ENCODE measurements around the gene RHOG. TPM values are rescaled to one million over a fixed set of nuclear protein-coding genes. Genes with fewer than 3 reads are reported as not detected.

The RHOG gene
- total RNA-seq, 1 experiment from 2014 or later: 33.6 TPM

DNA sequence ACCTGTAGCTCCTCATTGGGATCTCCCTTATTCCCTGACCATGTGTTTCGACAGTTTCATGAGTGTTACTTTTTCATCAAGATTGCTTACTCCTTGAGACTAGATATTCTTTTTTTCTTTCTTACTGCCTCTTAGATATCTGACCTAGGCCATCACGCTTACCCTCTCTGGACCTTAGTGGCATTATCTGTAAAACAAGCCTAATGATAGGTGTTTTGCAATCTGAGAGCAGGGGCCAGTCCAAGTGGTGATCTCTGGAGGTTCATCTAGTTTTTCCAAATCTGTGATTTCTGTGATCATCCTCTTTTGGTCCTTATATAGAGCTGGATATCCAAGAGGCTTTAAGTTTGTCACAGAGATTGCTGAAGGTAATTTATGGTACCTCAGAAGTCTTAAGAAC lies 49.3 kb upstream of the RHOG start (continued):
- TF ChIP-seq, protein P1, sequence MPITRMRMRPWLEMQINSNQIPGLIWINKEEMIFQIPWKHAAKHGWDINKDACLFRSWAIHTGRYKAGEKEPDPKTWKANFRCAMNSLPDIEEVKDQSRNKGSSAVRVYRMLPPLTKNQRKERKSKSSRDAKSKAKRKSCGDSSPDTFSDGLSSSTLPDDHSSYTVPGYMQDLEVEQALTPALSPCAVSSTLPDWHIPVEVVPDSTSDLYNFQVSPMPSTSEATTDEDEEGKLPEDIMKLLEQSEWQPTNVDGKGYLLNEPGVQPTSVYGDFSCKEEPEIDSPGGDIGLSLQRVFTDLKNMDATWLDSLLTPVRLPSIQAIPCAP (CRISPR knock-in tag; IDR thresholded peaks at IDR 0.05): no peak
- TF ChIP-seq, protein P2, sequence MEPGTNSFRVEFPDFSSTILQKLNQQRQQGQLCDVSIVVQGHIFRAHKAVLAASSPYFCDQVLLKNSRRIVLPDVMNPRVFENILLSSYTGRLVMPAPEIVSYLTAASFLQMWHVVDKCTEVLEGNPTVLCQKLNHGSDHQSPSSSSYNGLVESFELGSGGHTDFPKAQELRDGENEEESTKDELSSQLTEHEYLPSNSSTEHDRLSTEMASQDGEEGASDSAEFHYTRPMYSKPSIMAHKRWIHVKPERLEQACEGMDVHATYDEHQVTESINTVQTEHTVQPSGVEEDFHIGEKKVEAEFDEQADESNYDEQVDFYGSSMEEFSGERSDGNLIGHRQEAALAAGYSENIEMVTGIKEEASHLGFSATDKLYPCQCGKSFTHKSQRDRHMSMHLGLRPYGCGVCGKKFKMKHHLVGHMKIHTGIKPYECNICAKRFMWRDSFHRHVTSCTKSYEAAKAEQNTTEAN (CRISPR knock-in tag; IDR thresholded peaks at IDR 0.05): no peak
- TF ChIP-seq ZNF396 (CRISPR knock-in tag; IDR thresholded peaks at IDR 0.05; ENCODE audit: borderline replicate concordance) (no peak), NFATC4 (CRISPR knock-in tag; IDR thresholded peaks at IDR 0.05) (no peak), HMGA2 (CRISPR knock-in tag; IDR thresholded peaks at IDR 0.05) (no peak), GRHL2 (CRISPR knock-in tag; IDR thresholded peaks at IDR 0.05; ENCODE audit: insufficient replicate concordance, severe bottlenecking) (no peak), ZNF416 (CRISPR knock-in tag; IDR thresholded peaks at IDR 0.05) (no peak), CBFB (CRISPR knock-in tag; IDR thresholded peaks at IDR 0.05; ENCODE audit: low read depth) (no peak)
- TF ChIP-seq, protein P3, sequence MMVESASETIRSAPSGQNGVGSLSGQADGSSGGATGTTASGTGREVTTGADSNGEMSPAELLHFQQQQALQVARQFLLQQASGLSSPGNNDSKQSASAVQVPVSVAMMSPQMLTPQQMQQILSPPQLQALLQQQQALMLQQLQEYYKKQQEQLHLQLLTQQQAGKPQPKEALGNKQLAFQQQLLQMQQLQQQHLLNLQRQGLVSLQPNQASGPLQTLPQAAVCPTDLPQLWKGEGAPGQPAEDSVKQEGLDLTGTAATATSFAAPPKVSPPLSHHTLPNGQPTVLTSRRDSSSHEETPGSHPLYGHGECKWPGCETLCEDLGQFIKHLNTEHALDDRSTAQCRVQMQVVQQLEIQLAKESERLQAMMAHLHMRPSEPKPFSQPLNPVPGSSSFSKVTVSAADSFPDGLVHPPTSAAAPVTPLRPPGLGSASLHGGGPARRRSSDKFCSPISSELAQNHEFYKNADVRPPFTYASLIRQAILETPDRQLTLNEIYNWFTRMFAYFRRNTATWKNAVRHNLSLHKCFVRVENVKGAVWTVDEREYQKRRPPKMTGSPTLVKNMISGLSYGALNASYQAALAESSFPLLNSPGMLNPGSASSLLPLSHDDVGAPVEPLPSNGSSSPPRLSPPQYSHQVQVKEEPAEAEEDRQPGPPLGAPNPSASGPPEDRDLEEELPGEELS (CRISPR knock-in tag; IDR thresholded peaks at IDR 0.05): no peak
- TF ChIP-seq, protein P4, sequence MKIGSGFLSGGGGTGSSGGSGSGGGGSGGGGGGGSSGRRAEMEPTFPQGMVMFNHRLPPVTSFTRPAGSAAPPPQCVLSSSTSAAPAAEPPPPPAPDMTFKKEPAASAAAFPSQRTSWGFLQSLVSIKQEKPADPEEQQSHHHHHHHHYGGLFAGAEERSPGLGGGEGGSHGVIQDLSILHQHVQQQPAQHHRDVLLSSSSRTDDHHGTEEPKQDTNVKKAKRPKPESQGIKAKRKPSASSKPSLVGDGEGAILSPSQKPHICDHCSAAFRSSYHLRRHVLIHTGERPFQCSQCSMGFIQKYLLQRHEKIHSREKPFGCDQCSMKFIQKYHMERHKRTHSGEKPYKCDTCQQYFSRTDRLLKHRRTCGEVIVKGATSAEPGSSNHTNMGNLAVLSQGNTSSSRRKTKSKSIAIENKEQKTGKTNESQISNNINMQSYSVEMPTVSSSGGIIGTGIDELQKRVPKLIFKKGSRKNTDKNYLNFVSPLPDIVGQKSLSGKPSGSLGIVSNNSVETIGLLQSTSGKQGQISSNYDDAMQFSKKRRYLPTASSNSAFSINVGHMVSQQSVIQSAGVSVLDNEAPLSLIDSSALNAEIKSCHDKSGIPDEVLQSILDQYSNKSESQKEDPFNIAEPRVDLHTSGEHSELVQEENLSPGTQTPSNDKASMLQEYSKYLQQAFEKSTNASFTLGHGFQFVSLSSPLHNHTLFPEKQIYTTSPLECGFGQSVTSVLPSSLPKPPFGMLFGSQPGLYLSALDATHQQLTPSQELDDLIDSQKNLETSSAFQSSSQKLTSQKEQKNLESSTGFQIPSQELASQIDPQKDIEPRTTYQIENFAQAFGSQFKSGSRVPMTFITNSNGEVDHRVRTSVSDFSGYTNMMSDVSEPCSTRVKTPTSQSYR (CRISPR knock-in tag; IDR thresholded peaks at IDR 0.05): no peak

DNA sequence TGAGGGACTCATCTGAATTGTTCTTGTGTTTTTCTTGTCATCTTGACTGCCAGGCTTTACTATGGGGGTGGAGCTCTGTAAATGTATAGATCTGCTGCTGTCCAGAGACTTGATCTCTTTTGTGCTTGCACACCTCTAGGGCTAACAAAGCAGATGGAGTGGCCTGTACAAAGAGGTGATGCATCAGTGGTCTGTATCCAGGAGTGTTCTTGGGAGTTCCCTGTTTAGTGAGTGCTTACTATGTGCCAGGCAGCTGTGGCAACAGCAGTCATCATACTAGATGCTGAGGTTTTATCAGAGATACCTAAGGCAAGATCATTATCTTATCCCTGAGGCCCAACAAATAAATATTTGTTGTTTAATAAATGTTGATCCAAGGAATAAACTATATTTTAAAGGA lies 48.1 kb upstream of the RHOG start:
- H3K9me3 Mint-ChIP-seq: no peaks in the 10 kb centered on the region
- TF ChIP-seq EMX1 (CRISPR knock-in tag; IDR thresholded peaks at IDR 0.05) (no peak), GABPB1 (CRISPR knock-in tag; IDR thresholded peaks at IDR 0.05) (no peak), IRF2 (CRISPR knock-in tag; IDR thresholded peaks at IDR 0.05; ENCODE audit: borderline replicate concordance, low read depth) (no peak), NR3C1 (CRISPR knock-in tag; conservative IDR thresholded peaks at IDR 0.05; ENCODE audit: low read depth) (no peak), NR2C2 (CRISPR knock-in tag; IDR thresholded peaks at IDR 0.05) (no peak), PRRX2 (CRISPR knock-in tag; IDR thresholded peaks at IDR 0.05) (no peak)
- TF ChIP-seq, protein P5, sequence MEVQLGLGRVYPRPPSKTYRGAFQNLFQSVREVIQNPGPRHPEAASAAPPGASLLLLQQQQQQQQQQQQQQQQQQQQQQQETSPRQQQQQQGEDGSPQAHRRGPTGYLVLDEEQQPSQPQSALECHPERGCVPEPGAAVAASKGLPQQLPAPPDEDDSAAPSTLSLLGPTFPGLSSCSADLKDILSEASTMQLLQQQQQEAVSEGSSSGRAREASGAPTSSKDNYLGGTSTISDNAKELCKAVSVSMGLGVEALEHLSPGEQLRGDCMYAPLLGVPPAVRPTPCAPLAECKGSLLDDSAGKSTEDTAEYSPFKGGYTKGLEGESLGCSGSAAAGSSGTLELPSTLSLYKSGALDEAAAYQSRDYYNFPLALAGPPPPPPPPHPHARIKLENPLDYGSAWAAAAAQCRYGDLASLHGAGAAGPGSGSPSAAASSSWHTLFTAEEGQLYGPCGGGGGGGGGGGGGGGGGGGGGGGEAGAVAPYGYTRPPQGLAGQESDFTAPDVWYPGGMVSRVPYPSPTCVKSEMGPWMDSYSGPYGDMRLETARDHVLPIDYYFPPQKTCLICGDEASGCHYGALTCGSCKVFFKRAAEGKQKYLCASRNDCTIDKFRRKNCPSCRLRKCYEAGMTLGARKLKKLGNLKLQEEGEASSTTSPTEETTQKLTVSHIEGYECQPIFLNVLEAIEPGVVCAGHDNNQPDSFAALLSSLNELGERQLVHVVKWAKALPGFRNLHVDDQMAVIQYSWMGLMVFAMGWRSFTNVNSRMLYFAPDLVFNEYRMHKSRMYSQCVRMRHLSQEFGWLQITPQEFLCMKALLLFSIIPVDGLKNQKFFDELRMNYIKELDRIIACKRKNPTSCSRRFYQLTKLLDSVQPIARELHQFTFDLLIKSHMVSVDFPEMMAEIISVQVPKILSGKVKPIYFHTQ (CRISPR knock-in tag; IDR thresholded peaks at IDR 0.05): no peak
- TF ChIP-seq, protein P6, sequence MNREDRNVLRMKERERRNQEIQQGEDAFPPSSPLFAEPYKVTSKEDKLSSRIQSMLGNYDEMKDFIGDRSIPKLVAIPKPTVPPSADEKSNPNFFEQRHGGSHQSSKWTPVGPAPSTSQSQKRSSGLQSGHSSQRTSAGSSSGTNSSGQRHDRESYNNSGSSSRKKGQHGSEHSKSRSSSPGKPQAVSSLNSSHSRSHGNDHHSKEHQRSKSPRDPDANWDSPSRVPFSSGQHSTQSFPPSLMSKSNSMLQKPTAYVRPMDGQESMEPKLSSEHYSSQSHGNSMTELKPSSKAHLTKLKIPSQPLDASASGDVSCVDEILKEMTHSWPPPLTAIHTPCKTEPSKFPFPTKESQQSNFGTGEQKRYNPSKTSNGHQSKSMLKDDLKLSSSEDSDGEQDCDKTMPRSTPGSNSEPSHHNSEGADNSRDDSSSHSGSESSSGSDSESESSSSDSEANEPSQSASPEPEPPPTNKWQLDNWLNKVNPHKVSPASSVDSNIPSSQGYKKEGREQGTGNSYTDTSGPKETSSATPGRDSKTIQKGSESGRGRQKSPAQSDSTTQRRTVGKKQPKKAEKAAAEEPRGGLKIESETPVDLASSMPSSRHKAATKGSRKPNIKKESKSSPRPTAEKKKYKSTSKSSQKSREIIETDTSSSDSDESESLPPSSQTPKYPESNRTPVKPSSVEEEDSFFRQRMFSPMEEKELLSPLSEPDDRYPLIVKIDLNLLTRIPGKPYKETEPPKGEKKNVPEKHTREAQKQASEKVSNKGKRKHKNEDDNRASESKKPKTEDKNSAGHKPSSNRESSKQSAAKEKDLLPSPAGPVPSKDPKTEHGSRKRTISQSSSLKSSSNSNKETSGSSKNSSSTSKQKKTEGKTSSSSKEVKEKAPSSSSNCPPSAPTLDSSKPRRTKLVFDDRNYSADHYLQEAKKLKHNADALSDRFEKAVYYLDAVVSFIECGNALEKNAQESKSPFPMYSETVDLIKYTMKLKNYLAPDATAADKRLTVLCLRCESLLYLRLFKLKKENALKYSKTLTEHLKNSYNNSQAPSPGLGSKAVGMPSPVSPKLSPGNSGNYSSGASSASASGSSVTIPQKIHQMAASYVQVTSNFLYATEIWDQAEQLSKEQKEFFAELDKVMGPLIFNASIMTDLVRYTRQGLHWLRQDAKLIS (CRISPR knock-in tag; IDR thresholded peaks at IDR 0.05; ENCODE audit: borderline replicate concordance): no peak
- TF ChIP-seq, protein P7, sequence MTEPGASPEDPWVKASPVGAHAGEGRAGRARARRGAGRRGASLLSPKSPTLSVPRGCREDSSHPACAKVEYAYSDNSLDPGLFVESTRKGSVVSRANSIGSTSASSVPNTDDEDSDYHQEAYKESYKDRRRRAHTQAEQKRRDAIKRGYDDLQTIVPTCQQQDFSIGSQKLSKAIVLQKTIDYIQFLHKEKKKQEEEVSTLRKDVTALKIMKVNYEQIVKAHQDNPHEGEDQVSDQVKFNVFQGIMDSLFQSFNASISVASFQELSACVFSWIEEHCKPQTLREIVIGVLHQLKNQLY (CRISPR knock-in tag; IDR thresholded peaks at IDR 0.05): no peak
- TF ChIP-seq, protein P8, sequence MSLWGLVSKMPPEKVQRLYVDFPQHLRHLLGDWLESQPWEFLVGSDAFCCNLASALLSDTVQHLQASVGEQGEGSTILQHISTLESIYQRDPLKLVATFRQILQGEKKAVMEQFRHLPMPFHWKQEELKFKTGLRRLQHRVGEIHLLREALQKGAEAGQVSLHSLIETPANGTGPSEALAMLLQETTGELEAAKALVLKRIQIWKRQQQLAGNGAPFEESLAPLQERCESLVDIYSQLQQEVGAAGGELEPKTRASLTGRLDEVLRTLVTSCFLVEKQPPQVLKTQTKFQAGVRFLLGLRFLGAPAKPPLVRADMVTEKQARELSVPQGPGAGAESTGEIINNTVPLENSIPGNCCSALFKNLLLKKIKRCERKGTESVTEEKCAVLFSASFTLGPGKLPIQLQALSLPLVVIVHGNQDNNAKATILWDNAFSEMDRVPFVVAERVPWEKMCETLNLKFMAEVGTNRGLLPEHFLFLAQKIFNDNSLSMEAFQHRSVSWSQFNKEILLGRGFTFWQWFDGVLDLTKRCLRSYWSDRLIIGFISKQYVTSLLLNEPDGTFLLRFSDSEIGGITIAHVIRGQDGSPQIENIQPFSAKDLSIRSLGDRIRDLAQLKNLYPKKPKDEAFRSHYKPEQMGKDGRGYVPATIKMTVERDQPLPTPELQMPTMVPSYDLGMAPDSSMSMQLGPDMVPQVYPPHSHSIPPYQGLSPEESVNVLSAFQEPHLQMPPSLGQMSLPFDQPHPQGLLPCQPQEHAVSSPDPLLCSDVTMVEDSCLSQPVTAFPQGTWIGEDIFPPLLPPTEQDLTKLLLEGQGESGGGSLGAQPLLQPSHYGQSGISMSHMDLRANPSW (CRISPR knock-in tag; conservative IDR thresholded peaks at IDR 0.05; ENCODE audit: low read depth): no peak

More for the DNA sequence above, 48.1 kb upstream of the RHOG start:
- Mint-ChIP-seq H3K27ac (no peak overlapping the region), H3K4me1 (no peaks in the 10 kb centered on the region), H3K4me3 (no peak overlapping the region), H3K36me3 (no peaks in the 10 kb centered on the region), H3K27me3 (ENCODE audit: low read depth) (no peaks in the 10 kb centered on the region)
- CTCF ChIA-PET: interaction anchor here (1.6 kb wide), 1 partner anchor 40 kb away, joined by 6 read pairs; no protein-coding TSS in a partner anchor
- POLR2A ChIA-PET: no interaction called here
- DNase-seq (ENCODE audit: low spot score) (no peak), ATAC-seq (no peak)
